GM13977 (cell line): Measurements from ENCODE around the gene SIRT7.

Experiments
- DNase-seq: peaks from one replicate; pipeline ENCODE4 v3.0.0; 2012; ENCODE audit warnings: low spot score
- in situ Hi-C: fragments of 300-500 bp; cut with MboI; formaldehyde crosslinking; loops from one replicate; pipeline ENCODE4 v1.12.0; 2022; ENCODE audit warnings: low sequenced_read_pairs, low pct_unique_long_range_greater_than_20kb, mixed read lengths, inconsistent platforms; ENCODE audit not compliant: unreplicated experiment
- TF ChIP-seq, protein P1 (sequence below): IDR thresholded peaks from 2 replicates; pipeline ENCODE4 v1.5.1; 2012; ENCODE audit warnings: mild to moderate bottlenecking, control low read depth; ENCODE audit not compliant: insufficient read depth; ENCODE audit errors: extremely low read depth, missing control alignments

The SIRT7 gene

GRCh38 chr17:81866440-81867169, 51.4 kb downstream of the SIRT7 start:
- TF ChIP-seq, protein P1, sequence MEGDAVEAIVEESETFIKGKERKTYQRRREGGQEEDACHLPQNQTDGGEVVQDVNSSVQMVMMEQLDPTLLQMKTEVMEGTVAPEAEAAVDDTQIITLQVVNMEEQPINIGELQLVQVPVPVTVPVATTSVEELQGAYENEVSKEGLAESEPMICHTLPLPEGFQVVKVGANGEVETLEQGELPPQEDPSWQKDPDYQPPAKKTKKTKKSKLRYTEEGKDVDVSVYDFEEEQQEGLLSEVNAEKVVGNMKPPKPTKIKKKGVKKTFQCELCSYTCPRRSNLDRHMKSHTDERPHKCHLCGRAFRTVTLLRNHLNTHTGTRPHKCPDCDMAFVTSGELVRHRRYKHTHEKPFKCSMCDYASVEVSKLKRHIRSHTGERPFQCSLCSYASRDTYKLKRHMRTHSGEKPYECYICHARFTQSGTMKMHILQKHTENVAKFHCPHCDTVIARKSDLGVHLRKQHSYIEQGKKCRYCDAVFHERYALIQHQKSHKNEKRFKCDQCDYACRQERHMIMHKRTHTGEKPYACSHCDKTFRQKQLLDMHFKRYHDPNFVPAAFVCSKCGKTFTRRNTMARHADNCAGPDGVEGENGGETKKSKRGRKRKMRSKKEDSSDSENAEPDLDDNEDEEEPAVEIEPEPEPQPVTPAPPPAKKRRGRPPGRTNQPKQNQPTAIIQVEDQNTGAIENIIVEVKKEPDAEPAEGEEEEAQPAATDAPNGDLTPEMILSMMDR: no peak
- no peak for DNase-seq
- in situ Hi-C loops: no loop called here

GRCh38 chr17:81865733-81866439, 52.1 kb downstream of the SIRT7 start:
- in situ Hi-C loops: no loop called here
- TF ChIP-seq, protein P1: no peak
- no peak for DNase-seq

DNA sequence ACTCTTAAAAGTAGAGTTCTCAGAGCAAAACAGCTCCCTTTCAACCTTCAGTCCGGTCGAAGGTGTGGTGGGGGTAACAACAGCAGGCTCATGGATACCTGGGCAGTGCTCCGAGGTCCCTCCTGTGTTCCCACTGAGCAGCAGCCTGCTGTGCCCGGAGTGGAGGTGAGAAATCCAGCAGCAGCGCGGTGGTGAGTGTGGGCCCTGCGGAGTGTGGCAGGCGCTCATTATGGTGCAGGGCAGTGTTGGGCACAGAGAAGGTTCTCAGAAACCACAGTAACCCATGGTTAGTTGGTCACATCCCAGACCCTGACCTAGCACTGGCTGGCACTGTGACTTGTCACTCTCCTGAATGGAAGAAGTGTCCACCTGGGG, 52.6 kb downstream of the SIRT7 start:
- no peak for DNase-seq
- TF ChIP-seq, protein P1: no peak
- in situ Hi-C loops: no loop called here

DNA sequence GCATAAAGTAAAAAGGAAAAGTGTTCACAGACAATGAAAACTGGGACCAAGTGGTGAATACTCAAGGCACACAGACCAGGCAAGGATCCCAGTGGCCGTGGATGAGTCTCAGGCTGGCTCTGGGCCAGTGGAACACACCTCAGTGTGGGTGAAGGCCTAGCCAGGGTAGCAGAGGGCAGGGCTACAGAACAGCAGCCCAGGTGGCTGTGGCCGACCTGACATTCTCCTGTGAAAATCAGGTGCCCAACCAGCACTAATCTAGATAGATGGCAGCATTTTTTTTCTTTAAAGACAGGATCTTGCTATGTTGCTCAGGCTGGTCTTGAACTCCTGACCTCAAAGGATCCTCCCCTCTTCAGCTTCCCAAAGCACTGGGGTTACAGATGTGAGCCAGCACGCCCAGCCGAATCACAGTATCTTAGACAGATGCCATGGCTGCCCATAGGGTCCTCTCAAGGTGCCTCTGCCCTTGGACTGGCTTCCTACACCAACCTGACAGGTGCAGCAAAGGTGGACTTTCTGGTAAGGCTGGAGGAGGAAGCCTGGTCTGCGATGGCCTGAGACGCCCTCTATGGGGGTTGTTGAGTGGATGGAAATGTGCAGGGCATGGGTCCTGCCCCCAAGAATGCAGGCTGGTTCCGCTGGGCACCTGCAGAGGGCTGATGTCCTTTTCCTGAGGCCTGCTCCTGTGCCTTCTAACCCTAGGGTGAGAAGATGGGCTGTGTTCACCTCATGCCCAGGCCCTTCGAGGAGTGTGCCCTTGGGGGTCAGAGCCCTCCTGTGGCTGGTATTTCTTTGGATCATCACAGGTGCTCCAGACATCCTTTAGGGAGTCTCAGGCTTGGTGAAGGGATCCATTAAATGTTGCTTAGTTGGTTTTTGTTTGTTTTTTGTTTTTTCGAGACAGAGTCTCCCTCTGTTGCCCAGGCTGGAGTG, 53.9 kb downstream of the SIRT7 start:
- in situ Hi-C loops: no loop called here
- TF ChIP-seq, protein P1: no peak
- DNase-seq: no peak

GRCh38 chr17:81863123-81863675, 54.8 kb downstream of the SIRT7 start:
- DNase-seq: no peak
- in situ Hi-C loops: no loop called here
- TF ChIP-seq, protein P1: no peak
